WTC11 (cell line): ENCODE measurements around the gene AKT3. TPM values are rescaled to one million over a fixed set of nuclear protein-coding genes. Genes with fewer than 3 reads are reported as not detected.

ENCODE experiments used
- ATAC-seq: fragments of 200-7000 bp; cut with Tn5 transposase; 2 replicates; pipeline ENCODE4 v1.10.0; 2021; ENCODE audit warnings: mild to moderate bottlenecking, moderate library complexity
- CTCF ChIA-PET: fragments of 300-600 bp; sonication (Branson Sonifier 250); formaldehyde crosslinking; loops from one replicate; lab custom pipeline; 2021; ENCODE audit warnings: antibody characterized with exemption; lab: Charles Lee
- POLR2A ChIA-PET: fragments of 350-600 bp; sonication (Branson Sonifier 250); formaldehyde crosslinking; loops from one replicate; lab custom pipeline; 2021; ENCODE audit warnings: antibody characterized with exemption; lab: Charles Lee
- DNase-seq: peaks from one replicate; pipeline ENCODE4 v3.0.0; 2021; ENCODE audit warnings: low spot score
- H3K27ac Mint-ChIP-seq: 2 replicates; pipeline ENCODE4 v1.8.0; 2021; ENCODE audit warnings: mixed read lengths
- H3K27me3 Mint-ChIP-seq: 2 replicates; pipeline ENCODE4 v1.8.0; 2021; ENCODE audit warnings: low read depth, mild to moderate bottlenecking, moderate library complexity, mixed read lengths
- H3K36me3 Mint-ChIP-seq: 2 replicates; pipeline ENCODE4 v1.8.0; 2021; ENCODE audit warnings: mixed read lengths
- H3K4me1 Mint-ChIP-seq: 2 replicates; pipeline ENCODE4 v1.8.0; 2022; ENCODE audit warnings: mixed read lengths
- H3K4me3 Mint-ChIP-seq: 2 replicates; pipeline ENCODE4 v1.8.0; 2021; ENCODE audit warnings: mild to moderate bottlenecking, moderate library complexity, mixed read lengths
- H3K9me3 Mint-ChIP-seq: 2 replicates; pipeline ENCODE4 v1.8.0; 2021; ENCODE audit warnings: mixed read lengths
- ATF3 ChIP-seq: sonication (generic); formaldehyde crosslinking; conservative IDR thresholded peaks from 2 replicates; pipeline ENCODE4 v1.8.1; 2022; ENCODE audit warnings: mild to moderate bottlenecking, missing genetic modification reagents
- E2F4 ChIP-seq: sonication (generic); formaldehyde crosslinking; IDR thresholded peaks from 2 replicates; pipeline ENCODE4 v1.8.1; 2022; ENCODE audit warnings: low read depth, mild to moderate bottlenecking, moderate library complexity, missing genetic modification reagents, borderline replicate concordance
- EMX1 ChIP-seq: fragments of 250-450 bp; sonication (Bioruptor Pico); IDR thresholded peaks from 2 replicates; pipeline ENCODE4 v1.8.0; 2021; ENCODE audit warnings: mild to moderate bottlenecking
- ESRRA ChIP-seq: sonication (generic); formaldehyde crosslinking; IDR thresholded peaks from 2 replicates; pipeline ENCODE4 v1.8.1; 2022; ENCODE audit warnings: mild to moderate bottlenecking, missing genetic modification reagents, borderline replicate concordance
- FOXJ3 ChIP-seq: sonication (generic); formaldehyde crosslinking; IDR thresholded peaks from 2 replicates; pipeline ENCODE4 v1.9.0; 2021; ENCODE audit warnings: missing genetic modification reagents, mild to moderate bottlenecking, borderline replicate concordance
- GABPB1 ChIP-seq: sonication (generic); formaldehyde crosslinking; IDR thresholded peaks from 2 replicates; pipeline ENCODE4 v1.8.1; 2023; ENCODE audit warnings: mild to moderate bottlenecking, missing genetic modification reagents
- GTF2I ChIP-seq: fragments of 250-450 bp; sonication (Bioruptor Pico); conservative IDR thresholded peaks from 2 replicates; pipeline ENCODE4 v1.4.0; 2021; ENCODE audit warnings: mild to moderate bottlenecking
- JAZF1 ChIP-seq: fragments of 250-450 bp; sonication (Bioruptor Pico); IDR thresholded peaks from 2 replicates; pipeline ENCODE4 v1.9.0; 2021; ENCODE audit warnings: moderate library complexity, mild to moderate bottlenecking, inconsistent platforms
- MXD4 ChIP-seq: fragments of 250-450 bp; sonication (Bioruptor Pico); IDR thresholded peaks from 2 replicates; pipeline ENCODE4 v1.8.0; 2021; ENCODE audit warnings: mild to moderate bottlenecking, moderate library complexity, borderline replicate concordance
- NFE2L1 ChIP-seq: sonication (generic); formaldehyde crosslinking; IDR thresholded peaks from 2 replicates; pipeline ENCODE4 v1.8.1; 2023; ENCODE audit warnings: missing genetic modification reagents
- NR2C2 ChIP-seq: sonication (generic); formaldehyde crosslinking; IDR thresholded peaks from 2 replicates; pipeline ENCODE4 v1.8.0; 2022; ENCODE audit warnings: mild to moderate bottlenecking, missing genetic modification reagents
- TEAD4 ChIP-seq: sonication (generic); formaldehyde crosslinking; IDR thresholded peaks from 2 replicates; pipeline ENCODE4 v1.8.0; 2022; ENCODE audit warnings: mild to moderate bottlenecking, missing genetic modification reagents
- ZMAT4 ChIP-seq: fragments of 250-450 bp; sonication (Bioruptor Pico); IDR thresholded peaks from 2 replicates; pipeline ENCODE4 v1.9.0; 2021; ENCODE audit warnings: mild to moderate bottlenecking
- ZNF121 ChIP-seq: sonication (generic); formaldehyde crosslinking; IDR thresholded peaks from 2 replicates; pipeline ENCODE4 v1.8.0; 2023; ENCODE audit warnings: missing genetic modification reagents
- ZNF138 ChIP-seq: sonication (generic); formaldehyde crosslinking; conservative IDR thresholded peaks from 2 replicates; pipeline ENCODE4 v1.8.1; 2022; ENCODE audit warnings: mild to moderate bottlenecking, moderate library complexity, missing genetic modification reagents
- ZNF425 ChIP-seq: fragments of 250-450 bp; sonication (Bioruptor Pico); conservative IDR thresholded peaks from 2 replicates; pipeline ENCODE4 v1.9.0; 2021; ENCODE audit warnings: mild to moderate bottlenecking
- total RNA-seq: library from RNA; stranded (reverse); gene quantifications from 3 replicates; pipeline ENCODE4 v1.2.3, GENCODE V29; 2021
- TF ChIP-seq, protein P1 (sequence below): fragments of 250-450 bp; sonication (Bioruptor Pico); IDR thresholded peaks from 2 replicates; pipeline ENCODE4 v1.9.0; 2021; ENCODE audit warnings: mild to moderate bottlenecking, borderline replicate concordance
- TF ChIP-seq, protein P2 (sequence below): sonication (generic); formaldehyde crosslinking; IDR thresholded peaks from 2 replicates; pipeline ENCODE4 v1.8.0; 2022; ENCODE audit warnings: mild to moderate bottlenecking, missing genetic modification reagents

AKT3 gene
- total RNA-seq, 1 experiment from 2014 or later: 38.5 TPM

GRCh38 chr1:243582326-243582725 is 267.7 kb downstream of the AKT3 start:
- H3K9me3 Mint-ChIP-seq: peaks cover 55% of the 10 kb centered on the region
- H3K4me1 Mint-ChIP-seq: no peaks in the 10 kb centered on the region
- ATAC-seq: no peak
- no peak overlapping the region for H3K4me3 Mint-ChIP-seq
- ChIA-PET POLR2A (no interaction called here), CTCF (interaction anchor here (0.6 kb wide), 1 partner anchor 70 kb away, joined by 4 read pairs; no protein-coding TSS in a partner anchor)
- H3K36me3 Mint-ChIP-seq: peaks cover 44% of the 10 kb centered on the region
- TF ChIP-seq ESRRA (CRISPR knock-in tag) (no peak), GABPB1 (CRISPR knock-in tag) (no peak), ZNF121 (CRISPR knock-in tag) (no peak), EMX1 (CRISPR knock-in tag) (no peak), JAZF1 (CRISPR knock-in tag) (no peak), ZNF138 (no peak), ATF3 (no peak), NR2C2 (CRISPR knock-in tag) (no peak), FOXJ3 (CRISPR knock-in tag) (no peak), E2F4 (CRISPR knock-in tag) (no peak)
- H3K27me3 Mint-ChIP-seq: no peaks in the 10 kb centered on the region
- no peak overlapping the region for H3K27ac Mint-ChIP-seq
- DNase-seq: no peak

- TF ChIP-seq GTF2I (CRISPR knock-in tag) (no peak), ZNF425 (CRISPR knock-in tag) (no peak), ZMAT4 (CRISPR knock-in tag) (no peak), NFE2L1 (no peak), MXD4 (CRISPR knock-in tag) (no peak), TEAD4 (no peak)
- TF ChIP-seq, protein P1, sequence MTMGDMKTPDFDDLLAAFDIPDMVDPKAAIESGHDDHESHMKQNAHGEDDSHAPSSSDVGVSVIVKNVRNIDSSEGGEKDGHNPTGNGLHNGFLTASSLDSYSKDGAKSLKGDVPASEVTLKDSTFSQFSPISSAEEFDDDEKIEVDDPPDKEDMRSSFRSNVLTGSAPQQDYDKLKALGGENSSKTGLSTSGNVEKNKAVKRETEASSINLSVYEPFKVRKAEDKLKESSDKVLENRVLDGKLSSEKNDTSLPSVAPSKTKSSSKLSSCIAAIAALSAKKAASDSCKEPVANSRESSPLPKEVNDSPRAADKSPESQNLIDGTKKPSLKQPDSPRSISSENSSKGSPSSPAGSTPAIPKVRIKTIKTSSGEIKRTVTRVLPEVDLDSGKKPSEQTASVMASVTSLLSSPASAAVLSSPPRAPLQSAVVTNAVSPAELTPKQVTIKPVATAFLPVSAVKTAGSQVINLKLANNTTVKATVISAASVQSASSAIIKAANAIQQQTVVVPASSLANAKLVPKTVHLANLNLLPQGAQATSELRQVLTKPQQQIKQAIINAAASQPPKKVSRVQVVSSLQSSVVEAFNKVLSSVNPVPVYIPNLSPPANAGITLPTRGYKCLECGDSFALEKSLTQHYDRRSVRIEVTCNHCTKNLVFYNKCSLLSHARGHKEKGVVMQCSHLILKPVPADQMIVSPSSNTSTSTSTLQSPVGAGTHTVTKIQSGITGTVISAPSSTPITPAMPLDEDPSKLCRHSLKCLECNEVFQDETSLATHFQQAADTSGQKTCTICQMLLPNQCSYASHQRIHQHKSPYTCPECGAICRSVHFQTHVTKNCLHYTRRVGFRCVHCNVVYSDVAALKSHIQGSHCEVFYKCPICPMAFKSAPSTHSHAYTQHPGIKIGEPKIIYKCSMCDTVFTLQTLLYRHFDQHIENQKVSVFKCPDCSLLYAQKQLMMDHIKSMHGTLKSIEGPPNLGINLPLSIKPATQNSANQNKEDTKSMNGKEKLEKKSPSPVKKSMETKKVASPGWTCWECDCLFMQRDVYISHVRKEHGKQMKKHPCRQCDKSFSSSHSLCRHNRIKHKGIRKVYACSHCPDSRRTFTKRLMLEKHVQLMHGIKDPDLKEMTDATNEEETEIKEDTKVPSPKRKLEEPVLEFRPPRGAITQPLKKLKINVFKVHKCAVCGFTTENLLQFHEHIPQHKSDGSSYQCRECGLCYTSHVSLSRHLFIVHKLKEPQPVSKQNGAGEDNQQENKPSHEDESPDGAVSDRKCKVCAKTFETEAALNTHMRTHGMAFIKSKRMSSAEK (CRISPR knock-in tag): no peak
- TF ChIP-seq, protein P2, sequence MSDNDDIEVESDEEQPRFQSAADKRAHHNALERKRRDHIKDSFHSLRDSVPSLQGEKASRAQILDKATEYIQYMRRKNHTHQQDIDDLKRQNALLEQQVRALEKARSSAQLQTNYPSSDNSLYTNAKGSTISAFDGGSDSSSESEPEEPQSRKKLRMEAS (CRISPR knock-in tag): no peak
- ATAC-seq: no peak
- peaks cover 60% of the 10 kb centered on the region for H3K9me3 Mint-ChIP-seq
- no peaks in the 10 kb centered on the region for H3K27me3 Mint-ChIP-seq
- H3K27ac Mint-ChIP-seq: no peak overlapping the region
- H3K4me1 Mint-ChIP-seq: no peaks in the 10 kb centered on the region
- DNase-seq: no peak
- peaks cover 48% of the 10 kb centered on the region for H3K36me3 Mint-ChIP-seq
- ChIA-PET POLR2A (no interaction called here), CTCF (interaction anchor here (1.9 kb wide), 1 partner anchor 105 kb away, joined by 7 read pairs; no protein-coding TSS in a partner anchor)
- no peak overlapping the region for H3K4me3 Mint-ChIP-seq
These were observed 269.1 kb downstream of the AKT3 start for GRCh38 chr1:243580984-243581383.
